ENCODE results near the gene CISD1. TPM values are rescaled to one million over a fixed set of nuclear protein-coding genes. Genes with fewer than 3 reads are reported as not detected.

CISD1 gene
- total RNA-seq, 1 experiment from 2014 or later = 75.3 TPM

- Histone ChIP-seq H3K4me1 (replicated peaks; ENCODE audit: insufficient read depth) (peaks cover 5% of the 10 kb centered on the region; the same call in 1 of the 2 replicates), H3K79me2 (ENCODE audit: low read depth) (0 out of 2 replicates have a peak, but pooled peaks cover 3% of the 10 kb centered on the region), H3K27ac (no peak overlapping the region), H3K9me2 (ENCODE audit: insufficient read depth) (0 out of 2 replicates have a peak, but pooled peaks cover 3% of the 10 kb centered on the region), H3K4me2 (no peak overlapping the region), H3K9me3 (ENCODE audit: insufficient read depth, low read depth) (no peaks in the 10 kb centered on the region), H3F3A (ENCODE audit: insufficient read depth, low read depth) (peaks cover 2% of the 10 kb centered on the region), H4K20me1 (ENCODE audit: insufficient read depth) (no peaks in the 10 kb centered on the region), H3K4me3 (no peak overlapping the region), H3K27me3 (ENCODE audit: insufficient read depth, low read depth) (no peaks in the 10 kb centered on the region), H3K36me3 (ENCODE audit: low read depth) (no peaks in the 10 kb centered on the region), H2AFZ (no peak overlapping the region)
- POLR2A ChIA-PET (ENCODE audit: unreplicated experiment) = no interaction called here
- no peak for DNase-seq
- TF ChIP-seq, protein P1, sequence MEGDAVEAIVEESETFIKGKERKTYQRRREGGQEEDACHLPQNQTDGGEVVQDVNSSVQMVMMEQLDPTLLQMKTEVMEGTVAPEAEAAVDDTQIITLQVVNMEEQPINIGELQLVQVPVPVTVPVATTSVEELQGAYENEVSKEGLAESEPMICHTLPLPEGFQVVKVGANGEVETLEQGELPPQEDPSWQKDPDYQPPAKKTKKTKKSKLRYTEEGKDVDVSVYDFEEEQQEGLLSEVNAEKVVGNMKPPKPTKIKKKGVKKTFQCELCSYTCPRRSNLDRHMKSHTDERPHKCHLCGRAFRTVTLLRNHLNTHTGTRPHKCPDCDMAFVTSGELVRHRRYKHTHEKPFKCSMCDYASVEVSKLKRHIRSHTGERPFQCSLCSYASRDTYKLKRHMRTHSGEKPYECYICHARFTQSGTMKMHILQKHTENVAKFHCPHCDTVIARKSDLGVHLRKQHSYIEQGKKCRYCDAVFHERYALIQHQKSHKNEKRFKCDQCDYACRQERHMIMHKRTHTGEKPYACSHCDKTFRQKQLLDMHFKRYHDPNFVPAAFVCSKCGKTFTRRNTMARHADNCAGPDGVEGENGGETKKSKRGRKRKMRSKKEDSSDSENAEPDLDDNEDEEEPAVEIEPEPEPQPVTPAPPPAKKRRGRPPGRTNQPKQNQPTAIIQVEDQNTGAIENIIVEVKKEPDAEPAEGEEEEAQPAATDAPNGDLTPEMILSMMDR (conservative IDR thresholded peaks at IDR 0.05) = no peak
- no peak for TF ChIP-seq EZH2 (IDR thresholded peaks at IDR 0.05; ENCODE audit: low read depth)
- BruUV-seq (replicated peaks) = no TSS peak
- CTCF ChIA-PET = no interaction called here
- intact Hi-C loops (cut with micrococcal nuclease; ENCODE audit: unreplicated experiment) = no loop called here
Measured at GRCh38 chr10:58330431-58330830, 61.5 kb downstream of the CISD1 start.

- DNase-seq = no peak
- CTCF ChIA-PET = no interaction called here
- intact Hi-C loops (cut with micrococcal nuclease; ENCODE audit: unreplicated experiment) = no loop called here
Measured at GRCh38 chr10:58331646-58332045, 62.7 kb downstream of the CISD1 start.

GRCh38 chr10:58334817-58335305 lies 65.9 kb downstream of the CISD1 start, which contains the start of gene UBE2D1:
Gene UBE2D1, plus strand, starts transcription at chr10:58335006. Its CDS starts 196 bp downstream, at chr10:58335202.
- no TSS peak for BruUV-seq (replicated peaks)
- POLR2A ChIA-PET (ENCODE audit: unreplicated experiment) = interaction anchor here (0.6 to 0.7 kb wide), 2 partner anchors 100 to 792 kb away, joined by 3 to 6 read pairs; no protein-coding TSS in a partner anchor
- Histone ChIP-seq H3K27me3 (ENCODE audit: insufficient read depth, low read depth) (no peaks in the 10 kb centered on the region), H3K4me2 (peak within 1 kb of the TSS; percentile 88), H4K20me1 (ENCODE audit: insufficient read depth) (peaks cover 27% of the 10 kb centered on the region; the same call in 1 of the 2 replicates), H3K9me3 (ENCODE audit: insufficient read depth, low read depth) (no peaks in the 10 kb centered on the region), H3F3A (ENCODE audit: insufficient read depth, low read depth) (peaks cover 16% of the 10 kb centered on the region), H3K27ac (peak within 1 kb of the TSS; percentile 60), H3K79me2 (ENCODE audit: low read depth) (peaks cover 47% of the 10 kb centered on the region), H2AFZ (peak within 1 kb of the TSS; percentile 89), H3K4me1 (replicated peaks; ENCODE audit: insufficient read depth) (peaks cover 23% of the 10 kb centered on the region), H3K4me3 (peak within 1 kb of the TSS; percentile 66), H3K36me3 (ENCODE audit: low read depth) (peaks cover 13% of the 10 kb centered on the region; the same call in 1 of the 2 replicates), H3K9me2 (ENCODE audit: insufficient read depth) (0 out of 2 replicates have a peak, but pooled peaks cover 3% of the 10 kb centered on the region)
- DNase-seq = peak; percentile 78 to 89
- intact Hi-C loops (cut with micrococcal nuclease; ENCODE audit: unreplicated experiment) = loop anchor here (1.0 kb wide), 3 partner anchors 50 to 100 kb away; partner anchors contain the start of gene TFAM
- no peak for TF ChIP-seq EZH2 (IDR thresholded peaks at IDR 0.05; ENCODE audit: low read depth)
- TF ChIP-seq, protein P1 (conservative IDR thresholded peaks at IDR 0.05) = no peak; the same call in 1 of the 2 replicates
- CTCF ChIA-PET = interaction anchor here (0.6 kb wide), 1 partner anchor 10 kb away, joined by 6 read pairs; no protein-coding TSS in a partner anchor

More at GRCh38 chr10:58331646-58332045, 62.7 kb downstream of the CISD1 start:
- no peak overlapping the region for H3K4me2 ChIP-seq
- no peaks in the 10 kb centered on the region for H3K27me3 ChIP-seq (ENCODE audit: insufficient read depth, low read depth)
- no peak overlapping the region for H2AFZ ChIP-seq
- H3K4me1 ChIP-seq (replicated peaks; ENCODE audit: insufficient read depth) = peaks cover 13% of the 10 kb centered on the region
- POLR2A ChIA-PET (ENCODE audit: unreplicated experiment) = no interaction called here
- no peak overlapping the region for H3K27ac ChIP-seq
- no peaks in the 10 kb centered on the region for H3K36me3 ChIP-seq (ENCODE audit: low read depth)
- H3K4me3 ChIP-seq = no peak overlapping the region
- TF ChIP-seq, protein P1 (conservative IDR thresholded peaks at IDR 0.05) = no peak
- no peak for TF ChIP-seq EZH2 (IDR thresholded peaks at IDR 0.05; ENCODE audit: low read depth)
- no peaks in the 10 kb centered on the region for H3K9me3 ChIP-seq (ENCODE audit: insufficient read depth, low read depth)
- no TSS peak for BruUV-seq (replicated peaks)
- peaks cover 15% of the 10 kb centered on the region for H3K79me2 ChIP-seq (ENCODE audit: low read depth)
- peaks cover 14% of the 10 kb centered on the region for H3F3A ChIP-seq (ENCODE audit: insufficient read depth, low read depth)
- H4K20me1 ChIP-seq (ENCODE audit: insufficient read depth) = peaks cover 2% of the 10 kb centered on the region; the same call in 1 of the 2 replicates
- 0 out of 2 replicates have a peak, but pooled peaks cover 3% of the 10 kb centered on the region for H3K9me2 ChIP-seq (ENCODE audit: insufficient read depth)
